Upper lobe of left lung (tissue), 6 donors: ENCODE measurements around the gene MPG. TPM values are rescaled to one million over a fixed set of nuclear protein-coding genes. Genes with fewer than 3 reads are reported as not detected.
"Not testable (repeated sequence)": the region's sequence is repeated elsewhere in the genome, so short reads cannot be mapped to it uniquely, and the experiment has no call there.

Experiments used
- ATAC-seq, 2 donors: fragments of 200-7000 bp; cut with Tn5 transposase; one replicate each; pipeline ENCODE4 v1.9.1; 2022; ENCODE audit warnings: mild to moderate bottlenecking in 2 of 2, moderate library complexity in 2 of 2; ENCODE audit not compliant: low FRiP score in 2 of 2
- DNase-seq, 2 donors: peaks; one replicate each; pipeline ENCODE4 v3.0.0-alpha.2; 2019 to 2020
- H3K27ac ChIP-seq, 4 donors: fragments of 200-600 bp; sonication (generic); one replicate each; pipeline ENCODE4 v1.5.1; 2016 to 2019
- H3K27me3 ChIP-seq, 4 donors: fragments of 200-600 bp; sonication (generic); one replicate each; pipeline ENCODE4 v1.5.1; 2017 to 2019
- H3K36me3 ChIP-seq, 4 donors: fragments of 200-600 bp; sonication (generic); one replicate each; pipeline ENCODE4 v1.5.1; 2016 to 2019
- H3K4me1 ChIP-seq, 4 donors: fragments of 200-600 bp; sonication (generic); one replicate each; pipeline ENCODE4 v1.5.1; 2018 to 2019
- H3K4me3 ChIP-seq, 4 donors: fragments of 200-600 bp; sonication (generic); one replicate each; pipeline ENCODE4 v1.5.1; 2017 to 2019; ENCODE audit warnings: mild to moderate bottlenecking in 2 of 4, moderate library complexity in 1 of 4
- H3K9me3 ChIP-seq, 4 donors: fragments of 200-600 bp; sonication (generic); one replicate each; pipeline ENCODE4 v1.5.1; 2018 to 2019
- CTCF ChIP-seq, 6 experiments: fragments of 450-650 bp in 4 of 6; fragments of 200-600 bp in 2 of 6; sonication (generic) in 2 of 6; IDR thresholded peaks; one replicate each; pipeline ENCODE4 v1.5.1; 2016 to 2019; ENCODE audit warnings: antibody characterized with exemption in 6 of 6
- EP300 ChIP-seq, 4 donors: sonication (generic); formaldehyde crosslinking; IDR thresholded peaks; one replicate each; pipeline ENCODE4 v1.5.1; 2017; ENCODE audit warnings: antibody characterized with exemption in 4 of 4, control low read depth in 2 of 4
- POLR2A ChIP-seq, 4 donors: fragments of 450-650 bp; IDR thresholded peaks; one replicate each; pipeline ENCODE4 v1.5.1; 2016 to 2017; ENCODE audit warnings: antibody characterized with exemption in 4 of 4, mild to moderate bottlenecking in 2 of 4
- POLR2AphosphoS5 ChIP-seq, 2 donors: sonication (generic); formaldehyde crosslinking; IDR thresholded peaks; one replicate each; pipeline ENCODE4 v1.5.1; 2017; ENCODE audit warnings: antibody characterized with exemption in 2 of 2
- WGBS, 2 donors: methylation state at CpG; one replicate each; pipeline ENCODE4 v1.1.5; 2017 to 2018; 5-methylcytosine and 5-hydroxymethylcytosine counted together
- total RNA-seq, 6 donors: library from RNA; depleted of rRNA in 4 of 6; stranded (reverse); fragments of >200 nt in 4 of 6; gene quantifications; one replicate each; pipeline versions ENCODE4 v1.1.0 to v1.2.1, GENCODE V29; 2016 to 2021
- donor health status: DM: no; HTN: no; CAD: no; lungs with moderate emphysema.
- donor health status: DM: no; HTN: yes; CAD: no; lungs with severe emphysema.

MPG gene
- total RNA-seq, 6 donors from 2014 or later = 52.6 to 99.0 (median 71.7) TPM

GRCh38 chr16:120756-121155 lies 42.7 kb downstream of the MPG start:
- H3K27me3 ChIP-seq = no peaks in the 10 kb centered on the region
- ATAC-seq = no peak
- DNase-seq = no peak
- H3K27ac ChIP-seq = no peak overlapping the region
- H3K9me3 ChIP-seq = no peaks in the 10 kb centered on the region
- H3K36me3 ChIP-seq = peaks cover 0 to 21% (median 5%) of the 10 kb centered on the region in 4 donors
- TF ChIP-seq POLR2A (IDR thresholded peaks at IDR 0.05) (no peak), POLR2AphosphoS5 (IDR thresholded peaks at IDR 0.05) (no peak), CTCF (IDR thresholded peaks at IDR 0.05) (no peak), EP300 (IDR thresholded peaks at IDR 0.05) (no peak)
- H3K4me1 ChIP-seq = peaks cover 0 to 8% (median 0%) of the 10 kb centered on the region in 4 donors
- no peak overlapping the region for H3K4me3 ChIP-seq
- 92 to 100% methylated on average over 2 of the region's 2 CpGs for WGBS, 2 donors

- Histone ChIP-seq H3K4me1 (peaks cover 0 to 7% (median 0%) of the 10 kb centered on the region in 4 donors), H3K36me3 (peaks cover 0 to 15% (median 2%) of the 10 kb centered on the region in 4 donors), H3K4me3 (no peak overlapping the region), H3K27me3 (no peaks in the 10 kb centered on the region), H3K9me3 (no peaks in the 10 kb centered on the region), H3K27ac (no peak overlapping the region)
- TF ChIP-seq EP300 (IDR thresholded peaks at IDR 0.05) = no peak
- no peak for TF ChIP-seq POLR2AphosphoS5 (IDR thresholded peaks at IDR 0.05)
- no peak for TF ChIP-seq POLR2A (IDR thresholded peaks at IDR 0.05)
- TF ChIP-seq CTCF (IDR thresholded peaks at IDR 0.05) = no peak
- no peak for DNase-seq
- 88 to 89% methylated on average over 1 of the region's 1 CpG for WGBS, 2 donors
- no peak for ATAC-seq
These were observed 44.3 kb downstream of the MPG start for GRCh38 chr16:122361-122760.

- 82 to 84% methylated on average over 10 to 18 of the region's 19 CpGs for WGBS, 2 donors
- not testable (repeated sequence) for H3K36me3 ChIP-seq, H3K4me3 ChIP-seq, ATAC-seq, H3K4me1 ChIP-seq, DNase-seq, H3K27ac ChIP-seq, H3K9me3 ChIP-seq, H3K27me3 ChIP-seq
These were observed 45.7 kb downstream of the MPG start for GRCh38 chr16:123558-124350.

GRCh38 chr16:125011-125410 lies 47.0 kb downstream of the MPG start:
- no peak for ATAC-seq
- 92 to 96% methylated on average over 3 of the region's 3 CpGs for WGBS, 2 donors
- no peak overlapping the region for H3K4me3 ChIP-seq

GRCh38 chr16:129075-129474 lies 51.0 kb downstream of the MPG start:
- Histone ChIP-seq H3K9me3 (no peaks in the 10 kb centered on the region), H3K27ac (no peak overlapping the region), H3K4me3 (no peak overlapping the region), H3K4me1 (no peaks in the 10 kb centered on the region), H3K27me3 (no peaks in the 10 kb centered on the region), H3K36me3 (peaks cover 0 to 5% (median 2%) of the 10 kb centered on the region in 4 donors)
- DNase-seq = no peak
- ATAC-seq = no peak
- 94 to 100% methylated on average over 2 of the region's 2 CpGs for WGBS, 2 donors
- no peak for TF ChIP-seq POLR2A (IDR thresholded peaks at IDR 0.05)
- no peak for TF ChIP-seq CTCF (IDR thresholded peaks at IDR 0.05)
- no peak for TF ChIP-seq POLR2AphosphoS5 (IDR thresholded peaks at IDR 0.05)
- no peak for TF ChIP-seq EP300 (IDR thresholded peaks at IDR 0.05)

More at GRCh38 chr16:125011-125410, 47.0 kb downstream of the MPG start:
- TF ChIP-seq EP300 (IDR thresholded peaks at IDR 0.05) (no peak), POLR2A (IDR thresholded peaks at IDR 0.05) (no peak), CTCF (IDR thresholded peaks at IDR 0.05) (no peak), POLR2AphosphoS5 (IDR thresholded peaks at IDR 0.05) (no peak)
- Histone ChIP-seq H3K27me3 (no peaks in the 10 kb centered on the region), H3K9me3 (no peaks in the 10 kb centered on the region), H3K4me1 (no peaks in the 10 kb centered on the region), H3K36me3 (peaks cover 0 to 10% (median 2%) of the 10 kb centered on the region in 4 donors), H3K27ac (no peak overlapping the region)
- no peak for DNase-seq
